GM21576 (cell line): Measurements from ENCODE around the gene DHDH.
"Not testable (repeated sequence)": the region's sequence is repeated elsewhere in the genome, so short reads cannot be mapped to it uniquely, and the experiment has no call there.

Source experiments
- ATAC-seq: cut with Tn5 transposase; IDR thresholded peaks from one replicate; pipeline ENCODE4 v1.9.1; 2021; ENCODE audit warnings: mild to moderate bottlenecking, moderate library complexity; ENCODE audit not compliant: unreplicated experiment

Gene DHDH

DNA sequence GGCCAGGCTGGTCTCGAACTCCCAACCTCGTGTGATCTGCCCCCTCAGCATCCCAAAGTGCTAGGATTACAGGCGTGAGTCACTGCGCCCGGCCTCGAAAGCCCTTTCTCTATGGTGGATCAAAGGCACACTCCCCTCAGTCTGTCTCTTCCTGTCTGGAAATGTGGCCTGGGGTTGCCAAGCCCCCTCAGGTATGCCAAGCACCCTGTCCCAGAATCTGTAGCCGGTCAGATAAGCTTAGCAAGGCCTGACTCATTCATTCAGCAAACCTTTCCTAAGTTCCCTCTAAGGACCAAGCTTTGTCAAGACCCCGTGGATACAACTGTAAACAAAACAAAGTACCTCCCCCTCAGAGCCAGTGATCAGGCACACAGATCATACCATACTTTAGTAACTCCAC is 19.3 kb upstream of the DHDH start:
- ATAC-seq = no peak

DNA sequence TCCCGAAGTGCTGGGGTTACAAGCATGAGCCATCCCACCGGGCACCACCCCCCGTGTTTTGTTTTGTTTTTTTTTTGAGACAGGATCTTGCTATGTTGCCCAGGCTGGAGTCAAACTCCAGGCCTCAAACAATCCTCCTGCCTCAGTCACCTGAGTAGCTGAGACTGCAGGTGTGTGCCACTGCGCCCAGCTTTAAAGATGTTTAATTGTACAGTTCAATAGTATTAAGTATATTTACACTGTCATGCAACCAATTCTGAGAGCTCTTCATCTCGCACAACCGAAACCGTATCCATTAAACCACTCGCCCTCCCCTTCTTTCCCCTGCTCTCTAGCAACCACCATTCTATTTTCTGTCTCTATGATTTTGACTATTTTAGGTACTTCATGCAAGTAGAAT is 17.7 kb upstream of the DHDH start:
- ATAC-seq = no peak

DNA sequence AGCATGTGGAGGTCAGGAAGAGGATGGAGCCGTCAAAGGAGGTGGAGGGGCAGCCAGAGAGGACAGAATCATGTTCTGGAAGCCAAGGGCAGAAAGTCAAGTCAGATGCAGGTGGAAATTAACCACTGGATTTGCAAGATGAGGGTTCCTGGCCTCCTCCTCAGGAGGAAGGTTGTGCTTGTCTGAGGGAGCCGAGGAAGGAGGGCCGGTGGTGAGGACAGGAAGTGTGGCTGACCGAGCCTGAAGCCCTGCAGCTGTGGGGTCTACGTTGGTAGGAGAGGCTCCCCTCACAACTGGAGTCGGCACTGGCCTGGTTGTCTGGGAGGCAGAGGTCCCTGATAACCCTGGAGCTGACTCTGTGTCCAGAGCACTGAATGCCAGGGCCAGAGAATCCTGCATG is 15.4 kb upstream of the DHDH start:
- no peak for ATAC-seq

DNA sequence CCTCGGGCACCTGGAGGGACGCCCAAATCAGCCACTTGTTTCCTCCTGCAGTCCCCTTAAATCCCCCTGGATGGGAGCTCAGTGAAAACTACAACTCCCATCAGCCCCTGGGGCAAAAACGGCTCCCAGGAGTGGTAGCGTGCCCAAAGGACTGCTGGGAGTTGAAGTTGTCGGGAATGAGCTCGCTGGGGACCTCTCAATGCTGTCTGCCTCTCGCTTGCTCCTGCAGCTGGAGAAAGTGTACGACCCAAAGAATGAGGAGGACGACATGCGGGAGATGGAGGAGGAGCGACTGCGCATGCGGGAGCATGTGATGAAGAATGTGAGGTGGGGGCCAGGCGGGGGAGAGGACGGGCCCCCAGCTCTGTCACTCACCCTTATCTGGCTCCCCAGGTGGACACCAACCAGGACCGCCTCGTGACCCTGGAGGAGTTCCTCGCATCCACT is 14.7 kb upstream of the DHDH start:
- no peak for ATAC-seq

DNA sequence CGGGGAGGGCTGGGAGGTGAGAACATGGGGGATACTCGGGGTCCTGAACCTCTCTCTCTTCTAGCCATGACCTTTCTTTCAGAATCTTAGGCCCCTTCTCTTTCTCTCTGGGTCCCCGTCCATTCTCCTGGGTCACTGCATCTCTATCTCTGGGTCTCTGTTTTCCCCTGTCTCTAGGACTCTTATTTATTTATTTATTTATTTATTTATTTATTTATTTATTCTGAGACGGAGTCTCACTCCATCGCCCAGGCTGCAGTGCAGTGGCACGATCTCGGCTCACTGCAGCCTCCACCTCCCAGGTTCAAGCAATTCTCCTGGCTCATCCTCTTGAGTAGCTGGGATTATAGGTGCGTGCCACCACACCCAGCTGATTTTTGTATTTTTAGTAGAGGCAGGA is 14.2 kb upstream of the DHDH start:
- not testable (repeated sequence) for ATAC-seq

DNA sequence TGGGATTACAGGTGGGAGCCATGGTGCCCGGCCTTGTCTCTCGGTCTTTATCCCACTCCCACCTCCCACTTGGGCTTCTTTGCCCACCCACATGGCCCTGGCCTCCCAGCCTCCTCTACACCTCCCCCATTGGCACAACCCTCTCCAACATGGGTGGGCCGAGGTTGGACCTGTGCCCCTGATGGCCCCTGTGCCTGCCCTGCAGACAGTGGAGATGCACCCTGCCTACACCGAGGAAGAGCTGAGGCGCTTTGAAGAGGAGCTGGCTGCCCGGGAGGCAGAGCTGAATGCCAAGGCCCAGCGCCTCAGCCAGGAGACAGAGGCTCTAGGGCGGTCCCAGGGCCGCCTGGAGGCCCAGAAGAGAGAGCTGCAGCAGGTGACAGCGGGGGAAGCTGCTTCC is 12.6 kb upstream of the DHDH start:
- ATAC-seq = no peak

DNA sequence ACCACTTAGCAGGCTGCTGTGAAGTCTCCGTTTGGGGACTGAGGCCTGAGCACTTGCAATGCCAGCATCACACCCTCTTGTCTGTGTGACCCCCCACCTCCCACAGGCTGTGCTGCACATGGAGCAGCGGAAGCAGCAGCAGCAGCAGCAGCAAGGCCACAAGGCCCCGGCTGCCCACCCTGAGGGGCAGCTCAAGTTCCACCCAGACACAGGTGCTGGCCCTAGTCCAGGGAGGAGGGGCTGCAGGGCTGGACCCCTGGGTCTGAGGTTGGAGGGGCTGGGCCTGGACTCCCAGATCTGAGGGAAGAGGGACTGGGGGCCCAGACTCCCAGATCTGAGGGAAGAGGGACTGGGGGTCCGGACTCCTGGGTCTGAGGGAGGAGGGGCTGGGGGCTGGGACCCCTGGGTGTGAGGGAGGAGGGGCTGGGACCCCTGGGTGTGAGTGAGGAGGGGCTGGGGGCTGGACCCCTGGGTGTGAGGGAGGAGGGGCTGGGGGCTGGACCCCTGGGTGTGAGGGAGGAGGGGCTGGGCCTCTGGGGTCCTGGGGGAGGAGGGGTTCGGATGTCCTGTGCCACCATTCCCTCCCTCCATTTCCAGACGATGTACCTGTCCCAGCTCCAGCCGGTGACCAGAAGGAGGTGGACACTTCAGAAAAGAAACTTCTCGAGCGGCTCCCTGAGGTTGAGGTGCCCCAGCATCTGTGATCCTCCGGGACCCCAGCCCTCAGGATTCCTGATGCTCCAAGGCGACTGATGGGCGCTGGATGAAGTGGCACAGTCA is 11.6 kb upstream of the DHDH start:
- no peak for ATAC-seq

DNA sequence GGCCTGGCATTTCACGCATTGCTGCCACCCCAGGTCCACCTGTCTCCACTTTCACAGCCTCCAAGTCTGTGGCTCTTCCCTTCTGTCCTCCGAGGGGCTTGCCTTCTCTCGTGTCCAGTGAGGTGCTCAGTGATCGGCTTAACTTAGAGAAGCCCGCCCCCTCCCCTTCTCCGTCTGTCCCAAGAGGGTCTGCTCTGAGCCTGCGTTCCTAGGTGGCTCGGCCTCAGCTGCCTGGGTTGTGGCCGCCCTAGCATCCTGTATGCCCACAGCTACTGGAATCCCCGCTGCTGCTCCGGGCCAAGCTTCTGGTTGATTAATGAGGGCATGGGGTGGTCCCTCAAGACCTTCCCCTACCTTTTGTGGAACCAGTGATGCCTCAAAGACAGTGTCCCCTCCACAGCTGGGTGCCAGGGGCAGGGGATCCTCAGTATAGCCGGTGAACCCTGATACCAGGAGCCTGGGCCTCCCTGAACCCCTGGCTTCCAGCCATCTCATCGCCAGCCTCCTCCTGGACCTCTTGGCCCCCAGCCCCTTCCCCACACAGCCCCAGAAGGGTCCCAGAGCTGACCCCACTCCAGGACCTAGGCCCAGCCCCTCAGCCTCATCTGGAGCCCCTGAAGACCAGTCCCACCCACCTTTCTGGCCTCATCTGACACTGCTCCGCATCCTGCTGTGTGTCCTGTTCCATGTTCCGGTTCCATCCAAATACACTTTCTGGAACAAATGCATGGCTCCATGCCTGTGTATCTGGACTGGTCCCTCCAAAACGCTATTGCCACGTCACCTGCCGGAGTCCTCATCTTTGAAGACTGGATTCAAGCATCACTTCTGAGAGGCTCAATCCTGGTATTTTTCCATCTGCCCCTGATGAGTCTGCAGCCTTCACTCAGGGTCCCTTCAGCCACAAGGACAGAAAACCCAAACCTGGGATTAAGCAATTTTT is 10.7 kb upstream of the DHDH start:
- no peak for ATAC-seq

DNA sequence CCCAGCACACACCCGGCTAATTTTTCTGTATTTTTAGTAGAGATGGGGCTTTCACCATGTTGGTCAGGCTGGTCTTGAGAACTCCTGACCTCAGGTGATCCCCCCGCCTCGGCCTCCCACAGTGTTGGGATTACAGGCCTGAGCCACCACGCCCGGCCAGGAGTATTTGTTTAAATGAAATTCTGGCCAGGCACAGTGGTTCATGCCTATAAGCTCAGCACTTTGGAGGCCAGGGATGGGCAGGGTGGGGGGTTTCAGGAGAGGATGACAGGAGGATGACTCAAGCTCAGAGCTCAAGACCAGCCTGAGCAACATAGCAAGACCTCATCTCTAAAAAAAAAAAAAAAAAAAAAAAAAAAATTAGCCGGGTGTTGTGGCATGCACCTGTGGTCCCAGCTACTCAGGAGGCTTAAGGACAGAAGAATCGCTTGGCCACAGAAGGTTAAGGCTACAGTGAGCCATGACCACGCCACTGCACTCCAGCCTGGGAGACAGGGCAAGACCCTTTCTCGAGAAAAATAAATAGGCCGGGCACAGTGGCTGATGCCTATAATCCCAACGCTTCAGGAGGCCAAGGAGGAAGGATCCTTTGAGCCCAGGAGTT is 8.2 kb upstream of the DHDH start:
- no peak for ATAC-seq

DNA sequence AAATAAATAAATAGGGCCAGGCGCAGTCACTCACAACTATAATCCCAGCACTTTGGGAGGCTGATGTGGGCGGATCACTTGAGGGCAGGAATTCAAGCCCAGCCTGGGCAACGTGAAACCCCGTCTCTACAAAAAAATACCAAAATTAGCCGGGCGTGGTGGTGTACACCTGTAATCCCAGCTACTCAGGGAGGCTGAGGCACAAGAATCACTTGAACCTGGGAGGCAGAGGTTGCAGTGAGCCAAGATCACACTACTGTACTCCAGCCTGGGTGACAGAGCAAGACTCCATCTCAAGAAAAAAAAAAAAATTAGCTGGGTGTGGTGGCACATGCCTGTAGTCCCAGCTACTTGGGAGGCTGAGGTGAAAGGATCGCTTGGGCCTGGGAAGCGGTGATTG is 7.6 kb upstream of the DHDH start:
- ATAC-seq = not testable (repeated sequence)

DNA sequence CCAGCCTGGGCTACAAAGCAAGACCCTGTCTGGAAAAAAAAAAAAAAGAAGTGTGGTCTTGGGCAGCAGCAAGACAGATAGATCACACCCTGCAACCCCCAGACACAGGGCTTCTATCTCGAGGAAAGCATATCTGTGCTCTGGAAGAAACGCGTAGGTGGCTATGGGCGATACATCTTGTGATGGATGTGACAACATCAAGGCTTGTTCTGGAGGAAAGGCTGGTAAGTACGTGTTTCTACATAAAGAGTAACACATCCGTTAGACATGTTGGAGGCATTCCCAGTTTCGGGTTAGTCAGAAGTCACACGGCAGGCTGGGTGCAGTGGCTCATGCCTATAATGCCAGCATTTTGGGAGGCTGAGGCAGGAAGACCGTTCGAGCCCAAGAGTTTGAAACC is 6.6 kb upstream of the DHDH start:
- no peak for ATAC-seq

DNA sequence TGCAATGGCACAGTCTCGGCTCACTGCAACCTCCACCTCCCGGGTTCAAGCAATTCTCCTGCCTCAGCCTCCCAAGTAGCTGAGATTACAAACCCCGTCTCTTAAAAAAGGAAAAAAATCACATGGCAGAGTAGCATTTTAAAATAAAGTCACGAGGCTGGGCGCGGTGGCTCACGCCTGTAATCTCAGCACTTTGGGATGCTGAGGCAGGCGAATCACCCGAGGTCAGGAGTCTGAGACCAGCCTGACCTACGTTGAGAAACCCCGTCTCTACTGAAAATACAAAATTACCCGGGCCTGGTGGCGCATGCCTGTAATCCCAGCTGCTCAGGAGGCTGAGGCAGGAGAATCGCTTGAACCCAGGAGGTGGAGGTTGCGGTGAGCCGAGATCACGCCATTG is 5.8 kb upstream of the DHDH start:
- ATAC-seq = not testable (repeated sequence)

DNA sequence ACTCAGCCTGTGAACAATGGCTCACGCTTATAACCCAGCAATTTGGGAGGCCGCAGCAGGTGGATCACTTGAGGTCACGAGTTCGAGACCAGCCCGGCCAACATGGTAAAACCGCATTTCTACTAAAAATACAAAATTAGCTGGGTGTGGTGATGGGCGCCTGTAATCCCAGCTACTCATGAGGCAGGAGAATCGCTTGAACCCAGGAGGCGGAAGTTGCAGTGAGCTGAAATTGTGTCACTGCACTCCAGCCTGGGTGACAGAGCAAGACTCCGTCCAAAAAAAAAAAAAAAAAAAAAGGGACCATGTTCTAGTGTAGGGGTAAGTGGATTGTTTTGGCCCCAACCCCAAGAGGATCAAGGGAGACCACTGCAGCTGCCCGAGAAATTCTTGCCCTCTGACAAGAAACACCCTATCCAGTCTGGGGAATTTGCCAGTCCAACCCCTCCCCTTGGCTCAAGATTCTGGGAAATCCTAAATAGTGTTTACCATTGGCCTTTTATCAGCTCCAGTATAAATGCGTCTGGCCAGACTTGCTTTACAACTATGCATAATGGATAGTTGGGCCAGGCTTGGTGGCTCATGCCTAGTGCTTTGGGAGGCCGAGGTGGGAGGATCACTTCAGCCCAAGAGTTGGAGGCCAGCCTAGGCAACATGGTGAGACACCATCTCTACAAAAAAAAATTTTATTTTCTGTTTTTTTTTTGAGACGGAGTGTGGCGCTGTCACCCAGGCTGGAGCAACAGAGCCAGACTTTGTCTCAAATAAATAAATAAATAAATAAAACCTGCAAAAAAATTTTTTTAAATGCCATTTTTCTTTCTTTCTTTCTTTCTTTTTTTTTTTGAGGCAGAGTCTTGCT is 5.1 kb upstream of the DHDH start:
- no peak for ATAC-seq

DNA sequence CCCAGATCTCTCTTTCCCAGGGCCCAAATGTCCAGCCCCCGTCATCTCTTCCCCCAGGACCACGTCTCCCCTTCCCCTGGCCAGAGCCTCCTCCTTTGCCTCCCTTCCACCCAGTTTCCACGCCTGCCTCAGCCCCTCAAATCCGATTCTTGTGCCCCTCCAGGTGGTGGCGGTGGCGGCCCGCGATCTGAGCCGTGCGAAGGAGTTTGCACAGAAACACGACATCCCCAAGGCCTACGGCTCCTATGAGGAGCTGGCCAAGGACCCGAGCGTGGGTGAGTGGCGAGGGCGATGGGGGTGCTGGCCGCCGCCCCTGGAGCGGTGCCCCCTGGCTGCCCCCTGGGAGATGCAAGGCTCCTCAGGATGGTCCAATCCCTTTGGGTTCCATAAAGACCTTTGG is 1.3 kb downstream of the DHDH start:
- ATAC-seq = no peak

DNA sequence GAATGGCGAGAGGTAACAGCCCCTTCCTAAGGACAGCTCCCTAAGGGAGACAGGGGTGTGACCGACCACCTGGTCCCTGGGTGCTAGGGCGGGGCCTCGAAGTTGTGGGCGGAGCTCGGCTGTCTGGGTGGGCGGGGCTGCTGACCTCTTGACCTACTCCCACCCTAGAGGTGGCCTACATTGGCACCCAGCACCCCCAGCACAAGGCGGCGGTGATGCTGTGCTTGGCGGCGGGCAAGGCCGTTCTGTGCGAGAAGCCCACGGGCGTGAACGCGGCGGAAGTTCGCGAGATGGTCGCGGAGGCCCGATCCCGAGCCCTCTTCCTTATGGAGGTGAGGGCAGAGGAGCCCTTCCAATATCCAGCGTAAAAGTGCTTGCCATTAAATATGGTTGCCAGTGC is 2.4 kb downstream of the DHDH start:
- no peak for ATAC-seq

DNA sequence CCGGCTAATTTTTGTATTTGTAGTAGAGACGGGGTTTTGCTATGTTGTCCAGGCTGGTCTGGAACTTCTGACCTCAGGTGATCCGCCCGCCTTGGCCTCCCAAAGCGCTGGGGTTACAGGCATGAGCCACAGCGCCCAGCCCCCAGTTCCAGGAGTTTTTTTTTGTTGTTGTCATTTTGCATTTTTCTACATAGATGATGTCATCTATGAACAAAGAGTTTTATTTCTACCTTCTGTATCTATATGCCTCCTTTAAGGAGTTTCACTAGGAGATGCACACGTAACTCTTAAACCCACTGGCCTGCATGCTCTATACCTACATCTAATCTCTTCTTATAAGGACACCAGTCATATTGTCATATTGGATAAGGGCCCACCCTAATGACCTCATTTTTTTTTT is 4.8 kb downstream of the DHDH start:
- ATAC-seq = no peak

DNA sequence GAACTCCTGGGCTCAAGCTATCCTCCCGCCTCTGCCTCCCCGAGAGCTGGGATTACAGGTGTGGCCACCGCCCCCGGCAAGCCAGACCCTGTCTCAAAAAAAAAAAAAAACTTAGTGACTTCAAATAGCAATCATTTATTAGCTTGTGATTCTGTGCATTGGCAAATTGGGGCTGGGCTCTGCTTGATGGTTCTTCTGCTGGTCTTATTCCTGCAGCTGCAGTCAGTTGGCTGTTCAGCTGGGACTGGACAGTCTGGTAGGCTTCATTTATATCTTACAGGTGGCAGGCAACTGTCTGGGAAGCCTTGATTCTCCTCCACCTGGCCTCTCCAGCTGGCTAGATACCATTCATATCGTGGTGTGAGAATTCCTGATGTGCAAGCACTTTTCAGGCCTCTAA is 7.4 kb downstream of the DHDH start:
- no peak for ATAC-seq

DNA sequence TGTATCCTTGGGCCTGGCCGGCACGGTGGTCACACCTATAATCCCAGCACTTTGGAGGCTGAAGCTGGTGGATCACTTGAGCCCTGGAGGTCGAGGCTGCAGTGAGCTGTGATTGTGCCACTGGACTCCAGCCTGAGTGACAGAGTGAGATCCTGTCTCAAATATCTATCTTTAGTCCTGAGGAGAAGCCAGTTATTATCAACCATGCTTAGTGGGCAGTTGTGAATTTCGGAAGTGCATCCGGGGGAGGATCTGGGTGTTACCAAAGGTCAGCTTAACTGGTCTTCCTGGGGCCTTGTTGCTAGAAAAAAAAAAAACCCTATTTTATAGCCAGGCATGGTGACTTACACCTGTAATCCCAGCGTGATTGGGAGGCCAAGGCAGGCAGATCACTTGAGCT is 9.6 kb downstream of the DHDH start:
- no peak for ATAC-seq

DNA sequence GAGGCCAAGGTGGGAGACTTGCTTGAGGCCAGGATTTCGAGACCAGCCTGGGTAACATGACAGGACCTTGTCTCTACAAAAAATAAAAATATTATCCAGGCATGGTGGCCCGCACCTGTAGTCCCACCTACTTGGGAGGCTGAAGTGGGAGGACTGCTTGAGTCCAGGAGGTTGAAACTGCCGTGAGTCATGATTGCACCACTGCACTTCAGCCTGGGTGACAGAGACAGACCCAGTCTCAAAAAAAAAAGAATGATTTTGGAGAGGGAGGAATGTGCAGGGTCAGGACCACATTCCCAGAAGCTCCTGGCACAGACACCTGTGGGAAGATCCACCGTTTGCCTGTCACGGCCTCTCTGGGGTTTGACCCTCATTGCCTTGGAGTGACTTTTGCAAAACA is 11.9 kb downstream of the DHDH start:
- no peak for ATAC-seq

DNA sequence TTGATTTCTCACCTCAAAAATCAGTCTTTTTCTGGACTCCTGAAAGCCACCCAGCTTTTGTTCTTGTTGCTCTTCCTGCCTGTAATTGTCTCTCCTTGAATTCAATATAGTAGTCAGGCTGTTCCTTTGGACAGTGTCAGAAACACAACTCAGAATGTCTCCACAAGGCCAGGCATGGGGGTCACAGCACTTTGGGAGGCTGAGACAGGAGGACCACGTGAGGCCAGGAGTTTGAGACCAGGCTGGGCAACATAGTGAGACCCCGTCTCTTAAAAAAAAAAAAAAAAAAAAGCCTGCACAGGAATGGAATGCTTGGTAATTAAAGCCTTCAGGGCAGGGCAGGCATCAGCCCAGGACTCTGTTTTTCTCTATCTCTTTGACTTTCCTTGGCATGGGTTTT is 12.3 kb downstream of the DHDH start:
- no peak for ATAC-seq
